Stimulated activated CD4-positive, alpha-beta T cell treated with anti-CD3 and anti-CD28 coated beads, Interleukin-12 subunit alpha, Interleukin-12 subunit beta, amount 100 ng/mL, for 24 hours (primary cell): ENCODE data around the gene DNAJB4.
"Not testable (repeated sequence)": the region's sequence is repeated elsewhere in the genome, so short reads cannot be mapped to it uniquely, and the experiment has no call there.

ENCODE experiments used
- DNase-seq, 2 experiments: peaks; one replicate each; pipeline ENCODE4 v3.0.0-alpha.2; 2020; ENCODE audit warnings: low read depth in 2 of 2

DNAJB4 gene

GRCh38 chr1:78061825-78062523 lies 57.2 kb downstream of the DNAJB4 start:
- DNase-seq, result no peak

- DNase-seq, result not testable (repeated sequence)
Measured at GRCh38 chr1:78064886-78065285, 60.1 kb downstream of the DNAJB4 start.
